ENCODE results near the gene GIPC3.
"Not testable (repeated sequence)": the region's sequence is repeated elsewhere in the genome, so short reads cannot be mapped to it uniquely, and the experiment has no call there.

Gene GIPC3

DNA sequence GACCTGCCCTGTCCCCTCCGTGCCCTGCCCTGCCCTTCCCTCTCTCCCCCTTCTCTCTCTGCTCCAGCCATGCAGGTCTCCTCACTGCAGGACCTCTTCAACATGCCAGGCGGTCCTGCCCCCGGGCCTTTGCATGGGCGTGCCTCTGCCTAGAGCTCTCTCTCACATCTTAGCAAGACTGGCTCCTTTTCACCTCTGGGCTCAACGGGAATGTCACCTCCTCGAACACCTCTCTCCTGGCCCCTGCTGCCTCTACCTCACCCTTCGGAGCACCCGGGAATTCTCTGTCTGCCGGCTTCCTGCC, 33.5 kb upstream of the GIPC3 start:
- no peak for DNase-seq

DNA sequence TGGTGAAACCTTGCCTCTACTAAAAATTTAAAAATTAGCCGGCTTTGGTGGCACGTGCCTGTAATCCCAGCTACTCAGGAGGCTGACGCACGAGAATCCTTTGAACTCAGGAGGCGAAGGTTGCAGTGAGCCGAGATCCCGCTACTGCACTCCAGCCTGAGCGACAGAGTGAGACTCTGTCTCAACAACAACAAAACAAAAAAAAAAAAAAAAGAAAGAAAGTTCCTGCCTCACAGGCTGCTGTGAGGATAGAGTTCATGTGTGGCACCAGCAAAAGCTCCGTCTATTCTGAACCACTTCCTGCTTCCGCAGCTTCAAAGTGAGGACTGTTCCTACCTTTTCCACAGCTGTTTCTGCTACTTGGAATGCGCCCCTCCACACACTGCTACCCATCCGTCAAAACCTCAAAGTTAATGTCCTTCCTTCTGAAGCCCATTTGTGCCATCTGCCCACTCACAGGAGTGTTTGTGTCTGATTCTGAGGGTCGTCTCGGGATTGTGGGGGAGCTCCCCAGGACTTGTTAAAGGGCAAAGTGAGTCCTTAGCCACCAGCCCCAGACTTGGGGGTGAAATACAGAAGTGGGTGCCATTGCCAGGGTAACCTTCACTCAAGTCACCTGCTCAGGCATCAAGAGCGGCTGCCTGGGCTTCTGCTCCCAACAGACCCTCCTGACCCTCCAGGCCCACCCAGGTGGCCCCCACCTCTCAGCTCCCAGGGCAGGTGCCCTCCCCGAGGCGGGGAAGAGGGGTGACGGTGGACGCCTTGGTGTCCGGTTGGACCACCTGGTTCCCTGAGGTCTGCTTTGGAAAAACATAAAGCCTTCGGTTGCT, 30.8 kb upstream of the GIPC3 start:
- no peak for DNase-seq

DNA sequence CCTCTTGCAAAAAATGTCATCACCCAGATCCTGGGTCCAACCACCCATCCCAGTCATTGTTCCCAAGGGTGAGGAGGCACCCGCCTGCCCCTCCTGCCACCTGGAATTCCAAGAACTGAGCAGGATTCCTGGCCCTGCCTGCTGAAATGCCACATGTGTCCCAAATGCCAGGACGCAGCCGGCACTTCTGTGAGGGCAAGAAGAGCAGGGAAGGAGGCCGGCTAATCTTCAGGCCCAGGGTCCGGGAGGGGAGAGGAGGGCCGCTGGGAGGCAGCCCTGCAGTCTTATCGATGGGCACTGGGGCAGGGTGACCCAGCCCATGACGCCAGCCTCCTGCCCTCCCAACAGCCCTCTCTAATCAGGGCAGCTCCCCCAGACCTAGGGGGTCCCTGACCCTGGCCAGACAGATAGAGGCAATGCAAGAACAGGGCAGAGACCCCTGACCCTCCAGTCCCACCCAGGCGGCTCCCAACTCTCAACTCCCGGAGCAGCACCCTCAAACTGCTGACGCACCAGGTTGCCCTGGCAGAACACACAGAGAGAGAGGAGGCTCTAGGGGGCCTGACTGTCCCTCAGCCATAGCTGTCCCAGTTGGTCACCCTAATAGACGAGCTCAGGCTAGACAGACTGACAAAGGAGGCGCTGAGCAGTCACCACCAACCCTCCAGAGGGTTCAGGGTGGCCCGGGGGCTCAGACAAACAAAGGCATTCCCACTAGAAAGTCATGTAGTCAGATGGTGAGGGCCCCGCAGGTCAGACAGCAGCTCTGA, 29.4 kb upstream of the GIPC3 start:
- no peak for DNase-seq

DNA sequence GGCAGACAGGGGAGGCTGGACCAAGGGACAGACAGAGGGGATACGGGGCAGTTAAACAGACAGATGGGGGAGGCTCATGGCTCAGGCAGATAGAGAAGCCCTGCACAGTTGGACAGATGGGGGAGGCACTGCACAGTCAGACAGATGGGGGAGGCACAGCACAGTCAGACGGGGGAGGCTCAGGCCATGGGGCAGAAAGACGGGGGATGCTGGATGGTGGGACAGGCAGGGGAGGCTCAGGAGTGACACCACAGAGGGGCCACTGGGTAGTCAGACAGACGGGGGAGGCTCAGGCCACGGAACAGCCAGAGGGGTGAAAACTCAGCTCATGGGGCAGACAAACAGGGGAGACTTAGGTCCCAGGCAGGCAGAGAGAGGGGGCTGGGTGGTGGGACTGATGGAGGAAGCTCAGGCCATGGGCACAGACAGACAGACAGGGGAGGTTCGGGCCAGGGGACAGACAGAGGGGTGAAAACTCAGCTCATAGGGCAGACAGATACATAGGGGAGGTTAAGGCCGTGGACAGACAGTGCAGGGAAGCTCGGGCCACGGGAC, 28.8 kb upstream of the GIPC3 start:
- DNase-seq: no peak

DNA sequence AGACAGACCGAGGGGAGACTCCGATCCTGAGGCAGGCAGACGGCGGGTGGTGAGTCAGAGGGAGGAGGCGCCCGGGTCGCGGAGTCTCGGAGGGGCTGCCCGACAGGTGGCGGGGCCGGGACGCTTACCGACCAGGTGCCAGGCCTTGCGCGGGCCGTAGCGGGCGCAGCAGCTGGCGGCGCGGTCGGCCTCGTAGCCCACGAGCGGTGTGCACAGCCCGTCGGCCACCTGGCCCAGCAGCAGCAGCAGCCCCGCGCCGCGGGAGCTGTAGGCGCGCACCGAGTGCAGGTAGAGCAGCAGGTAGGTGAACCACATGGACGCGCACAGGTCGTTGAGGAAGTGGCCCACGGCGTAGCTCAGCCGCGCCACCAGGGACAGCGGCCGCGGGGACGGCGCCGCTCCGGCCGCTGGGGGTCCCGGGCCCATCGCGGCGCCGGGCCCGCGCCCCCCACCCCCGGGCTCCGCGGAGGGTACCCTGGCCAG, 28.3 kb upstream of the GIPC3 start:
- DNase-seq: peak; percentile 83

DNA sequence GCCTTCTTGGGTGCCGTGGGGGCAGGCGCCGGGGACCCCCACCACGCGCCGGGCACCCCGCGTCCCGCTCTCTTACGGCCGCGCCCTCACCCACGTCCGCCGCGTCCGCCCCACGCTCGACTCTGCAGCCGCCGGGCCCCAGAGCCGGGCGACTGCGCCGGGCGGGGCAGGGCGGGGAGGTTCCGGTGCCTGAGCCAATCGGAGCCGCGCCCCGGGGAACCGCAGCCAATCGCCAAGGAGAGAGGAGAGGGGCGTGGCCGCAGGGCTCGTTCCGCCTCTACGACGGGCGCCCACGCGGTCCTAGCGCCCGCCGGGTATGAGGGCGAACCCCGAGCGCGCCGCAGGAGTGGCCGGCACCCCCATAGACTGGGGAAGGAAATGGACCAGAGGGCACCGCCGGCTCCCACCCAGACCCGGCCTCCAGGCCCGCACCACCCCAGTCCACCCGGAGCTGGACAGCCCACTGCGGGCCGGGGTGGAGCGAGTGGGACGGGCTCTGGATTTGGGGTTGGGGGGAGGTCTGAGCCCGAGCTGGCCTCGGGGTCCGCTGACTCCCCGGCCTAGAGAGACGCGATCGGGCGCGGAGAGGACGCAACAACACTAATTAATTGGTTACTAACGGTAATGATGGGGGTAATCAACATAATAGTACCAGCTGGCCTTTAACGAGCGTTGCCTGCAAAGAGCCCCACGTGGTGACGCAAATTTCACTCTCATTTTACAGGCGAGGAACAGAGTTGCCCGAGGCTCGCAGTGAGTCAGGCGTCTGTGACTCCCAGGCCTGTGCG, 27.6 kb upstream of the GIPC3 start, which contains the start of gene MFSD12:
Gene MFSD12 (minus strand): TSS at position 126 of the 788 bp plus-strand sequence. CDS start 183 bp downstream, outside the sequence.
- peak; percentile 97 for DNase-seq

DNA sequence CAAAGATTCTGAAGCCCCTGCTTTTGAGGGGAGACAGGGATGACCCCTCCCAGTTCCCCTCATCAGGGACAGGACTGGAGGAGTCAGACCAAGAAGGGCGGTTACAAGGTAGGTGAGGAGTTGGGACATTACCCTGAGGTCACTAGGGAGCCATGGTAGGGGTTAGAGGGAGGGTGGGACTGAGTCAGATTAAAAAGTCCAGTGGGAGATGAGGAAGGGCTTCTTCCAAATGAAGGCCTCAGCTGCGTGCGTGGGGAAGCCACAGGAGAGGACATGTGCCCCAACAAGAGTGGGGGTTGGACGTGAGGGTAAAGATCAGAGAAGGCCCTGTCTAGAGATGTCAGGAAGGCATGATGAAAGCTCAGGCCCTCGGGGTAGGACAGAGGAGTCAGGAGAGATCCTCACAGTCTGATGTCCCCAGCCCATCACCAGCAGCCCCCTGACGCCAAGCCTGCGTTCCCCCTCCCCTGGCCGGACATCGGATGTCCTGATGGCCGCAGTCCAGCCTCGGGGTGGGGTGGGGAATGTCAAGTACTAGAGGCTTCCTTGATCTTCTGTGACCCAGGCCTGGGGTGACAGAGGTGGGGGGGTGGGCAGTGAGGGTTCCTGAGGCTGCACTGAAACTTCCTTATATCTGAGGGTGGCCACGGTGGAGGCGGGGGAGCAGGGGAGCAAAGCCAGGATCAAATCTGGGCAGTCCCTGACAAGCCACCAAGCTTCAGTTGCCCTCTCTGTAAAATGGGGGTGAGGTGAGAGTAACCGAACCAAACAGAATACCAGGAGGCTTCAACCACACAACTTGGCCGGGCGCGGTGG, 21.4 kb upstream of the GIPC3 start:
- DNase-seq: no peak

DNA sequence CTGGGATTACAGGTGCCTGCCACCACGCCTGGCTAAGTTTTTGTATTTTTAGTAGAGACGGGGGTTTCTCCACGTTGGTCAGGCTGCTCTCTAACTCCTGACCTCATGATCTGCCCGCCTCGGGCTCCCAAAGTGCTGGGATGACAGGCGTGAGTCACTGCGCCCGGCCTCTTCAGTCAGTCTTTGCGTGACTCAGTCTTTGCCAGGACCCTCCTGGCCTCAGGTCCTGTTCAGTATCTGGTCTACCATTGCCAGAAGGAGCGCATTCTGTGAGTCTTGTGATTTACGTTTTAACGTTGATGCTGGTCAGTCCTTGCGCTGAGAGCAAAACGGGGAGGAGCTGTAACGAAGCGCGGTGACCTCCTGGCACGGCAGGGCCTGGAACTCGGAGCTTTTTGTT, 20.1 kb upstream of the GIPC3 start:
- DNase-seq: no peak

DNA sequence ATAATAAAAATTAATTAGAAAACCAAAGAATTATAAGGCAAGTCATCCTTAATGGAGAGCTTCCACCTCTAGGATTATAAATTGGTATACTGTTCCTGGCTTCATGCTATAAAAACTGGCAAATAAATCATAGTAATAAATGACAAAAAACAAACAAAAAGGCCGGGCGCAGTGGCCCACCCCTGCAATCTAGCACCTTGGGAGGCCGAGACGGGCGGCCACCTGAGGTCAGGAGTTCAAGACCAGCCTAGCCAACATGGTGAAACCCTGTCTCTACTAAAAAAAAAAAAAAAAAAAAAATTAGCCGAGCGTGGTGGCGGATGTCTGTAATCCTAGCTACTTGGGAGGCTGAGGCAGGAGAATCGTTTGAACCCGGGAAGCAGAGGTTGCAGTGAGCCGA, 15.2 kb upstream of the GIPC3 start:
- DNase-seq: not testable (repeated sequence)

DNA sequence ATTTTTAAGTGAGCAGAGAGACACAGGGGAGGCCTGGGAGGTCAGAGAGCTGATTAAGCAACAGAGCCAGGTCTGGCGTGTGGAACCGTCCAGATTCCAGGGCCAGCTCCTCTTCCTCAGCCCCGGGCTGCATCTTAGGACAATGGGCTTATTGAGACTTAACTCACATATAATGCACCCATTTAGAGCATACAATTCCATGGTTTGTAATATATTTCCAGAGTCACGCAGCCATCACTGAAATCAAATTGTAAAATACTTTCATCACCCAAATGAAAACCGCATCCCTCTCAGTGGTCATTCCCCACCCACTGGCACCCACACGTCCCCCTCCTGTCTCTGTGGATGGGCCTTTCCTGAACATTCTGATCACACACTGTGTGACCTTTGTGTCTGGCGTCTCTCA, 14.7 kb upstream of the GIPC3 start:
- no peak for DNase-seq

DNA sequence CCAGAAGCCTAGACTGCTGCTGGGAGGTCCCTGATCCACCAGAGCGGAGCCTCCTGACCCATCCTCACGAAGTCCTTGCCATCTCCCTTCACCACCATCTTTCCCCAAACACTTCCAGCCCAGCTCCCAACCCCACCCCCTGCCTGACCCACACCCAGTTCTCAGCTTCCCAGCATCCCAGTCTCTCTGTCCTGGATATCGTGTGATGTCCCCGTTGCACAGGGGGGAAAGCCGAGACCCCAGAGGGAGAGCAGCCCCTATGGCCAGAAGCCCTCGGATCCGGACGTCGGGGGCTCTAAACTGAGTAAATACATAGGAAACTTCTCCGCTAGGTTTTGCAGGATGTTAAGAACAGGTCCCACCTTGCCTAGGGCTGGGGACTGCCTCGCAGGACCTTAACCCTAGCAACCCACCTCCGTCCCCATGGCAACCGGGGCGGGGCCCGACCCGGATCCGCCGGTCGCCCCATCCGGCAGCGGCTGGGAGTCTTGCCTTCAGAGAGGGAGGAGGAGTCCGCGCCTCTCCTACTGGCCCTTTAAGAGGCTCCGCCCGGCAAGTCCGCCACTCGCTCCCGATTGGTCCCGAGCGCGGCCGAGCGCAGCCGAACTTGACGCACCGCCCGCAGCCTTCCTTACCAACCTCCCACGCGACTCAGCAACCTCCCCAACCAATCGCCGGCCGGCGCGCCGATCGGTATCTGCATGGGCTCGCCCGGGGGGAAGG, 13.0 kb upstream of the GIPC3 start:
- peak; percentile 98 for DNase-seq

DNA sequence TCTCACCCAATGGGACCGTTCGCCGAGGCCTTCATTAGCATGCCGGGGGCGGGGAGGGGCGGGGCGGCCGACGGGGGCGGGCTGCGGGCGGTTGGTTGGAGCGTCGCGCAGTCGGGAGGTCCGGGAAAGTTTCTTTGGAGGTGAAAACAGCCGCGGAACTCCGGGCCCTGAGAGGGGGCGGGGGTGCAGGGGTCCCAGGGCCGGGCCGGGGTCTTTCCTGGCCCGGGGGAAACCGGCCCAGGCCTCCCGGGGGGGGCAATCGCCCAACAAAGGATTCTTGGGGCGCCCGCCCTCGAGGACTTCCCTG, 12.5 kb upstream of the GIPC3 start, which contains the start of gene HMG20B:
Gene HMG20B (plus strand): TSS at position 90 of the 307 bp plus-strand sequence. CDS start 366 bp downstream, outside the sequence.
- DNase-seq: no peak

DNA sequence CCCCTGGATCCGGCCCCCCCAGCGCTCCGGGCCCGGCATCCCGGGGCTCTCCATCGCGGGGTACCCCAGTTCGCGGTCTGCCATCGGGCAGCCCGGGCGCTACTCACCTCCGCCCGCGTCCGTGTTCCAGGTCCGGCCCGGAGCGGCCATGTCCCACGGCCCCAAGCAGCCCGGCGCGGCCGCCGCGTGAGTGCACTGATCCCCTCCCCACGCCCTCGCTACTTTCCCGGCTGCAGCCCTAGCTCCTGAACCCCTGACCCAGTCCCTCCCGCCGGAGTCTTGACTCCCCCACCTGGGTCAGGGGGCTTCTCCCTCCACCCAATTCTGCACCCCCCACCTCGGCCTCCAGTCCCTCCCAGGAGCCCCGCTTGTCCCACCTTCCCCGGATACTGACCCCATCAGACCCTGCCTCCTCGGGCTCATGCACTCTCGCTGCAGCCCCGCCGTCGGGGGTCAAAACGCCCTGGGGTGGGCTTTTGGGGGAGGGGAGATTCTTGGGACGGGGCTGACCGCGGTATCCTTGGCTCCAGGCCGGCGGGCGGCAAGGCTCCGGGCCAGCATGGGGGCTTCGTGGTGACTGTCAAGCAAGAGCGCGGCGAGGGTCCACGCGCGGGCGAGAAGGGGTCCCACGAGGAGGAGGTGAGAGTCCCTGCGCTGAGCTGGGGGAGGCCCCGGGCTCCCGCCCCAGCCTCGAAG, 12.0 kb upstream of the GIPC3 start:
- DNase-seq: peak; percentile 73

DNA sequence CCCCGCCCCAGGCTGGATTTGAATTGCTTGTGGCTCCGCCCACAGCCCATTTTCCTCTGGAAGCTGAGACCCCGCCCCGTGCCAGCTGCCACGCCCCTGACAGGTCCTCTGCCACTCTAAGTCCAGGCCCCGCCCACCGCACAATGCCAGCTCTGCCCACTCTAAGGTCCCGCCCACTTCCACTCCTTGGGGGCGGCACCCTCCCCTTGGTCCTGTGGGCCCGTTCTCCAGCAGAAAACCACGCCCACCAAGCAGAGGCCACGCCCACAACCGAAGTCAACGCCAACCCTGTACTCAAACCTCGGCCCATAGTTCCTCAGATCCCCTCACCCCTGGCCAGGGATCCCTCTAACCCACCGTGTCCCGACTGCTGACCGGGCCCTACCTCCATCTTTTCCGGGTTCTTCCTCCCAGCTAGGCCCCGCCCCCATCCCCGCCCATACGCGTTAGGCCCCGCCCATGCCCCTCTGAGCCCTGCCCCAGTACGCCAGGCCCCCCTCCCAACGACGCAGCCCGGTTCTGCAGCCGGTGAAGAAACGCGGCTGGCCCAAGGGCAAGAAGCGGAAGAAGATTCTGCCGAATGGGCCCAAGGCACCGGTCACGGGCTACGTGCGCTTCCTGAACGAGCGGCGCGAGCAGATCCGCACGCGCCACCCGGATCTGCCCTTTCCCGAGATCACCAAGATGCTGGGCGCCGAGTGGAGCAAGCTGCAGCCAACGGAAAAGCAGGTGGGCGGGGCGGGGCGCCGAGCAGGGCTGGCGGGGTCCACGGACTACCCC, 11.2 kb upstream of the GIPC3 start:
- peak; percentile 98 for DNase-seq

DNA sequence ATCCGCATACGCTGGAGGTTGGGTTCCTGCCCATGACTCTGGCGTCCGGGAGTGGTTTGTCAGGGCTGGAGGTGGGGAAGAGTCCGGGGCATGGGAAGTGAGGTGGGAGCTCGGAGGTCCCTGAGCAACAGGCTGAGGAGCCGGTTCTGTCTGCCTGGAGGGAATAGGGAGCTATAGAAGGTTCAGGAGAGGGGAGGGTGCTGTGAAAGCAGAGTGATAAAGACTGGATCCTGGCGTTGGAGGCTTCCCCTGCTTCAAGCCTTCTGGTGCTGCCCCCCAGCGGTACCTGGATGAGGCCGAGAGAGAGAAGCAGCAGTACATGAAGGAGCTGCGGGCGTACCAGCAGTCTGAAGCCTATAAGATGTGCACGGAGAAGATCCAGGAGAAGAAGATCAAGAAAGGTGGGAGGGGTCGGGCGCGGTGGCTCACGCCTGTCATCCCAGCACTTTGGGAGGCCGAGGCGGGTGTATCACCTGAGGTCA, 10.0 kb upstream of the GIPC3 start:
- DNase-seq: no peak

DNA sequence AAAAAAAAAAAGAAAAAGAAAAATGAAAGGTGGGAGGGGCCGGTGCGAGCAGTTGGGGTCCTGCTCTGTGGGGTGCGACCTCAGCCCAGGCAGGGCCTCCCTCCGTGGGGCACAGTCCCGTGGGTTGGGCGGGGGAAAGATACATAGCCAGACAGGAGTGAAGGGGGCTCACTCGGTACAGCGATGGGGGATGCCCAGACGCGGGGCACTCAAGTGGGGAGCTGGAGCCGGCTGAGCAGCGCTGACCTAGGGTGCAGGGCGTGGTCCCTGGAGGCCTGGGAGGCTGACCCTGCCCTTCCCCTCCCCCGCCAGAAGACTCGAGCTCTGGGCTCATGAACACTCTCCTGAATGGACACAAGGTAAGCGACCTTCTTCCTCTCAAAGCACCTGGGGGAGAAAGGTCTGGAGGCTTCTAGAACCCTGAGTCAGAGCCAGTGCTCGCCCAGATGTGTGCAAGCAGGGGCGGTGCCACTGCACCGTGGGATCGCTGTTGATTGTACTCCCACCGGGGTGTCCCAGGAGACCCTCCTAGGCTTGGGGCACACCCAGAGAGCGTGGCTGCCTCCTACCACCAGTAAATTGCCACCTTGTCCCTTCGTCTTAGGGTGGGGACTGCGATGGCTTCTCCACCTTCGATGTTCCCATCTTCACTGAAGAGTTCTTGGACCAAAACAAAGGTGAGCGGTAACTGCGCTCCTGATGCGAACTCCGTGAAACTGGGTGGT, 9.2 kb upstream of the GIPC3 start:
- DNase-seq: no peak

DNA sequence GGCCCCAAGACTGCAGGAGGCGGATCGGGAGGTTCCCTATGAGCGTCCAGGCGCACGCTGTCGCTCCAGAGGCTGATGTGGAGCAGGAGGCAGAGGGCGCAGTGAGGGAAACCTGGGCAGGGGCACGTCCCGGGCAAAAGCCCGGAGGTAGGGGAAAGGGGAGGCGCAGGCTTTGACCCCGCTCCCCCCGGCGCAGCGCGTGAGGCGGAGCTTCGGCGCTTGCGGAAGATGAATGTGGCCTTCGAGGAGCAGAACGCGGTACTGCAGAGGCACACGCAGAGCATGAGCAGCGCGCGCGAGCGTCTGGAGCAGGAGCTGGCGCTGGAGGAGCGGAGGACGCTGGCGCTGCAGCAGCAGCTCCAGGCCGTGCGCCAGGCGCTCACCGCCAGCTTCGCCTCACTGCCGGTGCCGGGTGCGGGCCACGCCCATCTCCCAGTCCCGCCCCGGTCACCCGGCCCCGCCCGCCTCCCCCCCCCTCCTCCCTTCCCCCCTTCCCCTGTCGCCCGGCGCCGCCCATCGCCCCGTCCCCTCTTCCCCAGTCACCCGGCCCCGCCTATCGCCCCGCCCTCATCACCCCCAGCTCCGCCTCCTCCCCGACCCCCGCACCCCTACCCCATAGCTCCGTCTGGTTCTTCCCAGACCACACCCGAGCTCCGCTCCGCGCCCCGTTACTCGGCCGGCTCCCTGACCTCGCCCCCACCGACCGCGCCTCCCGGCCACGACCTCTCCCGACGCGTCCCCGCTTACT, 8.4 kb upstream of the GIPC3 start:
- no peak for DNase-seq

DNA sequence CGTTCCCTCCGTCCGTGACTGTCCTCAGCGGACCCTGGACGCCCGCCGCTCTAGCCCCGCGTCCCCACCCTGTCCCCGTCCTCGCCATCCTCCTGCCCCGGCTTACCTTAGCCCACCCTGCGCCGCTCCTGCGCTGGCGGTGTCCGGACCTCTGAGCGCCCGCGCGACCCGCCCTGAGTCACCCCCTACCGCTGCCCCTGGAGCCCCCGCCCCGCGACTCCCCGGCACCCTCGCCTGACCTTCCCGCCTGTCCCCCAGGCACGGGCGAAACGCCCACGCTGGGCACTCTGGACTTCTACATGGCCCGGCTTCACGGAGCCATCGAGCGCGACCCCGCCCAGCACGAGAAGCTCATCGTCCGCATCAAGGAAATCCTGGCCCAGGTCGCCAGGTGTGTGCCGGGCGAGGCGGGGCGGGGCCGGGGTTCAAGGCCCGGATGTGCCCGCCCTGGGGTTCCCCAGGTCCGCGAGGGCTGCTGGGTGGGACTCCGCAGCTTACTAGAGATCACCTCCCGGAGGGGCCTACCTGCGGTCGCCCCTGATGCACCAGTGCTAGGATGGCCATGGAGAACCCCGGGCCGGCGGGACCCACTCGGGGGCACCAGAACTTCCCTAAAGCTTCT, 7.4 kb upstream of the GIPC3 start:
- no peak for DNase-seq

Measured in activated CD8-positive, alpha-beta memory T cell treated with anti-CD3 and anti-CD28 coated beads, Interleukin-2, amount 50 U/mL, for 48 hours (primary cell).